ENCODE results near the gene SPRR2E. TPM values are rescaled to one million over a fixed set of nuclear protein-coding genes. Genes with fewer than 3 reads are reported as not detected.

SPRR2E gene
- total RNA-seq (2022; extraction: Qiagen RNA extraction; ENCODE audit: low read depth), result not detected in 5 replicates

DNA sequence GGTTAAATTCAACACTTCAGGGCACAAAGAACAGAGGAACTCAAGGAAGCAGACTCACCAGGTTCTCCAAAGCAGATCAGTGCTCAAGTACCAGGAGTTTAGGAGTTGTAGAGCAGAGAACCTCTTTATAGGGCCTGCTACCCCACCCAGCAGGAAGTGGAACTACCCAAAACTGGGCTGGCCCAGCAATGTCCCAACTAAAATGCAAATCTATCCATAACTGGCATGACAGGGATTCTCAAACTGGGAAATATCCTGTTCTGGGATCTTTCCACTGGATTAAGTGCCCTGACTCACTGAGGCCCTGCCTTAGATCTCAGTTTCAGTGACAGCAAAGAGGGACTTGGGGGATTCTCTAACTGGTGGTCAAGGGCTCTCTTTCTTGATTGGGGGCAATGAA, at the start of gene SPRR2E:
Gene SPRR2E (minus strand): TSS at position 101 of the 400 bp plus-strand sequence. CDS start 775 bp downstream, outside the sequence.

DNA sequence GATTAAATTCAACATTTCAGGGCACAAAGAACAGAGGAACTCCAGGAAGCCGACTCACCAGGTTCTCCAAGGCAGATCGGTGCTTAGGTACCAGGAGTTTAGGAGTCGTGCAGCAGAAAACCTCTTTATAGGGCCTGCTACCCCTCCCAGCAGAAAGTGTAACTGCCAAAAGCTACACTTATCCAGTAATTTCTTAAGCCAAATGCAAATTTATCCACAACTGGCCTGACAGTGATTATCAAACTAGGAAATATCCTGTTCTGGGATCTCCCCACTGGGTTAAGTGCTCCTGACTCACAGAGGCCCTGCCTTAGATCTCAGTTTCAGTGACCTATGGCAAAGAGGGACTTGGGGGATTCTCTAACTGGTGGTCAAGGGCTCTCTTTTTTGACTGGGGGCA, 19.1 kb upstream of the SPRR2E start, which contains the start of gene SPRR2F:
Gene SPRR2F (minus strand): TSS at position 101 of the 400 bp plus-strand sequence. CDS start 783 bp downstream, outside the sequence.

DNA sequence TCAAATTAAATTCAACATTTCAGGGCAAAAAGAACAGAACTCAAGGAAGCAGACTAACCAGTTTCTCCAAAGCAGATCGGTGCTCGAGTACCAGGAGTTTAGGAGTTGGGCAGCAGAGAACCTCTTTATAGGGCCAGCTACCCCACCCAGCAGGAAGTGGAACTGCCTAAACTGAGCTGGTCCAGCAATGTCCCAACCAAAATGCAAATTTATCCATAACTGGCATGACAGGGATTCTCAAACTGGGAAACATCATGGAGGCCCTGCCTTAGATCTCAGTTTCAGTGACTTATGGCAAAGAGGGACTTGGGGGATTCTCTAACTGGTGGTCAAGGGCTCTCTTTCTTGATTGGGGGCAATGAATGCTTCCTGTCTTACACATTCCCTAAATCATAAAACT, 22.8 kb downstream of the SPRR2E start, which contains the start of gene SPRR2B:
Gene SPRR2B (minus strand): TSS at position 101 of the 400 bp plus-strand sequence. CDS start 772 bp downstream, outside the sequence.

DNA sequence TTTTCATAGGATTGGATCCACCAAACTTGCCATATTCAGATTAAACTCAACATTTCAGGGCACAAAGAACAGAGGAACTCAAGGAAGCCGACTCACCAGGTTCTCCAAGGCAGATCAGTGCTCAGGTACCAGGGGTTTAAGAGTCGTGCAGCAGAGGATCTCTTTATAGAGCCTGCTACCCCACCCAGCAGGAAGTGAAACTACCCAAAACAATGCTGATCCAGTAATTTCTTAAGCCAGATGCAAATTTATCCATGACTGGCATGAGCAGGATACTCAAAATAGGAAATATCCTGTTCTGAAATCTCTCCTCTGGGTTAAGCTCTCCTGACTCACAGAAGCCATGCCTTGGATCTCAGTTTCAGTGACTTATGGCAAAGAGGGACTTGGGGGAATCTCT, 37.0 kb downstream of the SPRR2E start, which contains the start of gene SPRR2A:
Gene SPRR2A (minus strand): TSS at position 138 of the 400 bp plus-strand sequence. CDS start 777 bp downstream, outside the sequence.

Other genes with a start within 250 kb of the SPRR2E start
- not detected in 5 replicates for gene LCE7A, start 234.5 kb downstream of the SPRR2E start, total RNA-seq (2022; extraction: Qiagen RNA extraction; ENCODE audit: low read depth)
- not detected in 5 replicates for gene SMCP, start 216.2 kb downstream of the SPRR2E start, total RNA-seq (2022; extraction: Qiagen RNA extraction; ENCODE audit: low read depth)
- 0.08 TPM in 1 of 5 replicates, not detected in the others for gene IVL, start 186.0 kb downstream of the SPRR2E start, total RNA-seq (2022; extraction: Qiagen RNA extraction; ENCODE audit: low read depth)
- gene SPRR5, start 147.3 kb downstream of the SPRR2E start, total RNA-seq (2022; extraction: Qiagen RNA extraction; ENCODE audit: low read depth), result not detected in 5 replicates
- gene SPRR4, start 123.9 kb downstream of the SPRR2E start, total RNA-seq (2022; extraction: Qiagen RNA extraction; ENCODE audit: low read depth), result not detected in 5 replicates
- gene SPRR1A, start 110.4 kb downstream of the SPRR2E start, total RNA-seq (2022; extraction: Qiagen RNA extraction; ENCODE audit: low read depth), result not detected in 5 replicates
- not detected in 5 replicates for gene SPRR3, start 92.8 kb downstream of the SPRR2E start, total RNA-seq (2022; extraction: Qiagen RNA extraction; ENCODE audit: low read depth)
- not detected in 5 replicates for gene SPRR1B, start 63.3 kb downstream of the SPRR2E start, total RNA-seq (2022; extraction: Qiagen RNA extraction; ENCODE audit: low read depth)
- not detected in 5 replicates for gene SPRR2D, start 53.4 kb downstream of the SPRR2E start, total RNA-seq (2022; extraction: Qiagen RNA extraction; ENCODE audit: low read depth)
- not detected in 5 replicates for gene SPRR2A, start 37.0 kb downstream of the SPRR2E start, total RNA-seq (2022; extraction: Qiagen RNA extraction; ENCODE audit: low read depth)
- not detected in 5 replicates for gene SPRR2B, start 22.9 kb downstream of the SPRR2E start, total RNA-seq (2022; extraction: Qiagen RNA extraction; ENCODE audit: low read depth)
- not detected in 5 replicates for gene SPRR2F, start 19.0 kb upstream of the SPRR2E start, total RNA-seq (2022; extraction: Qiagen RNA extraction; ENCODE audit: low read depth)
- not detected in 5 replicates for gene SPRR2G, start 56.4 kb upstream of the SPRR2E start, total RNA-seq (2022; extraction: Qiagen RNA extraction; ENCODE audit: low read depth)
- not detected in 5 replicates for gene LELP1, start 108.9 kb upstream of the SPRR2E start, total RNA-seq (2022; extraction: Qiagen RNA extraction; ENCODE audit: low read depth)
- gene PRR9, start 123.1 kb upstream of the SPRR2E start, total RNA-seq (2022; extraction: Qiagen RNA extraction; ENCODE audit: low read depth), result not detected in 5 replicates
- gene LORICRIN, start 165.2 kb upstream of the SPRR2E start, total RNA-seq (2022; extraction: Qiagen RNA extraction; ENCODE audit: low read depth), result not detected in 5 replicates
- not detected in 5 replicates for gene PGLYRP3, start 218.4 kb upstream of the SPRR2E start, total RNA-seq (2022; extraction: Qiagen RNA extraction; ENCODE audit: low read depth)